Skeletal muscle satellite cell (primary cell): Measurements from ENCODE around the gene KRT2.
"Not testable (repeated sequence)": the region's sequence is repeated elsewhere in the genome, so short reads cannot be mapped to it uniquely, and the experiment has no call there.

ENCODE experiments used
- H3K27me3 ChIP-seq: 2 replicates; pipeline ENCODE4 v1.7.0; 2013; ENCODE audit warnings: low read length; ENCODE audit not compliant: control insufficient read depth, insufficient read depth
- H3K36me3 ChIP-seq: 2 replicates; pipeline ENCODE4 v1.7.0; 2013; ENCODE audit warnings: mild to moderate bottlenecking, control low read depth, low read length; ENCODE audit not compliant: insufficient read depth
- H3K4me1 ChIP-seq: 2 replicates; pipeline ENCODE4 v1.7.0; 2013; ENCODE audit warnings: low read length; ENCODE audit not compliant: control insufficient read depth, insufficient read depth
- H3K4me2 ChIP-seq: 2 replicates; pipeline ENCODE4 v1.7.0; 2013; ENCODE audit warnings: mild to moderate bottlenecking, low read length
- H3K4me3 ChIP-seq: 2 replicates; pipeline ENCODE4 v1.7.0; 2013; ENCODE audit warnings: low read length
- H3K9ac ChIP-seq: 2 replicates; pipeline ENCODE4 v1.7.0; 2013; ENCODE audit warnings: mild to moderate bottlenecking, low read depth, low read length, moderate library complexity
- H3K9me3 ChIP-seq: replicated peaks from 2 replicates; pipeline ENCODE4 v1.7.0; 2013; ENCODE audit warnings: mild to moderate bottlenecking, control low read depth, low read length

Gene KRT2

DNA sequence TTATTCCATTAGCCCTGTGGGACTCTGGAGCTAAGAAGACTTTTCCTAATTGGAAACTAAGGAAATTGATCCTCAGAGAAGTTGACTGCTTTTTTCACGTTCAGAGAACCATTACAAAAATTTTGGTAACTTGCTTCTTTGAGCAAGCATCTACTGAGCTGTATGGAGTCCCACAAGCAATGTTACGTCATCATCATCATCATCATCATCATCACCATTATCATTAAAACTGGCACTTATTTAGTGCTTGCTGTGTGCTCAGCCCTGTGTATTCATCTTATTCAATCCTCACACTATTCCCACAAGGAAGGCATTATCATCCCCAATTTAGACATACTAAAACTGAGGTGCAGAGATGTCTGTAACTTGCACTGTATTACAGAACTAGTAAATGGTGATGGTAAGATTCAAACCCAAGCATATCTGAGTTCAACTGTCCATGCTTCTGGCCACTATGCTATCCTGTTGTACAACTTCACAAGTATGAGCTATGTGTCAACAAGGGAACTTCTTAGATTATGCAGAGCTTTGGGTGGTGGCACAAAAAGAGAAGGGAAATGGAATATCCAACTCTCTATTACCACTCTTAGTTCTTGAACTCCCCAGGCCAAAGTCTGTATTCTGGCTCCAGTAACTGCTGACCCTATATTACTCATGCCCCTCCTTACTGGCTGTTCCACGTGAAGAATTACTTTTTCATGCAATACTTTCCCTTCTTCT lies 21.9 kb upstream of the KRT2 start:
- no peaks in the 10 kb centered on the region for H3K36me3 ChIP-seq
- no peak overlapping the region for H3K4me2 ChIP-seq
- no peaks in the 10 kb centered on the region for H3K4me1 ChIP-seq
- no peaks in the 10 kb centered on the region for H3K9me3 ChIP-seq
- H3K4me3 ChIP-seq: no peak overlapping the region
- no peak overlapping the region for H3K9ac ChIP-seq
- peaks cover 64% of the 10 kb centered on the region for H3K27me3 ChIP-seq

DNA sequence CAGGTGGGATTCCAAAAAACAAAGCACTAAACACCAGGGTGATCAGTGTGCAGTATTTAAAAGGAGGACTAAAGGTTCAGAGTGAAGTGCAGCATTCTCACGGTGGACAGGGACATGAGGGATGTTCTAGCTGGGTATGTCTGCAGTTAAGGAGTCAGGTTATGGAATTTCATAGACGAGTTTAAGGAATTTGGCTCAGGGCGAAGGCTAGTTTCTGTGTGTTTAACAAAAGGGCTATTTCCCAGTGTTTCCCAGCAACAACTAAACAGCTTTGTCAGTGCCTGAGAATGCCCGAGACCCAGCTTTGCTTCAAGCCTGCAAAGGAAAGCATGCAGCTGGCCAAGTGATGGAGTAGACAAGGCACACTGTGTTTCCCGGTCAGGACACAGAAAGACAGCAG lies 21.2 kb upstream of the KRT2 start:
- H3K9ac ChIP-seq: no peak overlapping the region
- H3K27me3 ChIP-seq: peaks cover 58% of the 10 kb centered on the region
- H3K9me3 ChIP-seq: no peaks in the 10 kb centered on the region
- no peaks in the 10 kb centered on the region for H3K4me1 ChIP-seq
- no peaks in the 10 kb centered on the region for H3K36me3 ChIP-seq
- H3K4me3 ChIP-seq: no peak overlapping the region
- no peak overlapping the region for H3K4me2 ChIP-seq

DNA sequence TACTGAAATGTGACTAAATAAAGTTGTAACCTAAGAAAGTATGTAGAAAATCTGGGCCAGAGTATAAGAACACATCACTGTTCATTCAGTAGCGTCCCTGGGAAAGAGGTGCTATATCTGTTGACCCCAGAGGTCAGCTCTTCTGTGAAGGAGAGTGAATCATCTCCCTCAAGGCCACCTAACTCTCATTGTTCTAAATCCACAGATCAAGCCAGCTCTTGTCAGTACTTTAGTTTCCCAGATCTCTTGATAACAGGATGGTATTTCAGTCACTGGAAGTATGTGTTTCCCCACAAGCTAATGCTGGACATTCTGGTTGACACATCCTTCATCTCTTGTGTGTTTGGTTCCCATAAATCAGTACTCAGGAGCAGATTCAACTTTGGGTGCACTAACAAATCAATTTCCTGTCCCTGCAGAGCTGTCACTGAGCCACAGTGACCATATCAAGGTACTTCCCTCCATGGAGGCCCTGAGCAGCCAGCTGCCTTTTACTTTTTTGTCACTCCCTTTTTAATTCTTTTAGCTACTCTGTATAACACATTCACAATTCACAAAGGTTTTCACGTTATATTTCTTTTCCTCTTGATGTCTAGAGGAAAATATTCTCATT lies 20.4 kb upstream of the KRT2 start:
- no peaks in the 10 kb centered on the region for H3K9me3 ChIP-seq
- no peak overlapping the region for H3K9ac ChIP-seq
- H3K4me1 ChIP-seq: no peaks in the 10 kb centered on the region
- no peak overlapping the region for H3K4me3 ChIP-seq
- H3K4me2 ChIP-seq: no peak overlapping the region
- peaks cover 57% of the 10 kb centered on the region for H3K27me3 ChIP-seq
- no peaks in the 10 kb centered on the region for H3K36me3 ChIP-seq

DNA sequence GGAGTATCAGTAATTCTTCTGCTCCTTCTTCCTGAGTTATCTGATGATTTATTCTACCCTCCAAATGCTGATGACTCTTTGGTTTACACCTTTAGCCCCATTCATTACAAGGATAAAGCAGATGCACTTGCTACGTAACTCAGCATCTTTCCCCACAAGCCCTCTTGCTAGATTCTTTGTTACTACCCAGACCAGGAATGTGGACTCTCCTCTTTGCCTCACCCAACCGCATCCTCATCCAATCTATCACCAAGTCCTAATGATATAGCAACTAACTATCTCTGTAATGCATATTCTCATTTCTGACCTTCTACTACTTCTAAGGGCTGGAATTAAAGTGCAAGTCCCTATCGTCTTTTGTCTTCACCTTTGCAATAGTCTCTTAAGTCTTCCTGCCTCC lies 18.9 kb upstream of the KRT2 start:
- Histone ChIP-seq H3K4me3 (no peak overlapping the region), H3K4me1 (no peaks in the 10 kb centered on the region), H3K9ac (no peak overlapping the region), H3K4me2 (no peak overlapping the region), H3K9me3 (no peaks in the 10 kb centered on the region), H3K36me3 (no peaks in the 10 kb centered on the region), H3K27me3 (peaks cover 59% of the 10 kb centered on the region)

DNA sequence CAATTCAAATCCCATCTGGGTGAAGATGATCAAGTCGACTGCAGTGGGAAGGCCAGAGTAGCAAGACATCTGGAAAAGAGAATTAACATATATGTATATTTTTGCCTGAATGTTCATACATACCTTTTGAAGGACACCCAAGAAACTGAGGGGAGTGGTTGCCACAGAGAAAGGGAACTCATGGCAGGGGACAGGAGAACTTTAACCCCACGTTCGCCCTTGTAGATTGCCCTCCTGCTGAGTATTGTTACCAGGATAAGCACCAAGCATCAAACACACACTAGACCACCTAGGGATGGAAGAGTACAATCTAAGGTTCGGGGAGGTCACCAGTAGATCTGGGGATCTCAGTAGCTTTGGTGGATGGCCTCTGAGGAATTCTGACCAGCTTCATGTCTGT lies 18.5 kb upstream of the KRT2 start:
- H3K27me3 ChIP-seq: peaks cover 63% of the 10 kb centered on the region
- H3K4me3 ChIP-seq: no peak overlapping the region
- H3K4me1 ChIP-seq: no peaks in the 10 kb centered on the region
- no peak overlapping the region for H3K4me2 ChIP-seq
- H3K9ac ChIP-seq: no peak overlapping the region
- H3K9me3 ChIP-seq: no peaks in the 10 kb centered on the region
- no peaks in the 10 kb centered on the region for H3K36me3 ChIP-seq

DNA sequence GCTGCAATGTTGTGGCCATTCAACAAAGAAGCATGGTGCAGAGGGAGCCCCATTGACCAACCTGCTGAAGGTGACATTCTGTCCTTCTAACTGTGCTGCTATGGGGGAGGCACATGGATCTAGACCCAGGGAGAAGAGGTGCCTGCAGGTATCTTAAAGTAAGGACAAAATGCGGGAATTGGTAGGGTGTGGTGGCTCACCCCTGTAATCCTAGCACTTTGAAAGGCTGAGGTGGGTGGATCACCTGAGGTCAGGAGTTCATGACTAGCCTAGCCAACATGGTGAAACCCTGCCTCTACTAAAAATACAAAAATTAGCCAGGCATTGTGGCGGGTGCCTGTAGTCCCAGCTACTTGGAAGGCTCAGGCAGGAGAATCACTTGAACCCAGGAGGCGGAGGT lies 17.9 kb upstream of the KRT2 start:
- H3K4me3 ChIP-seq, H3K4me1 ChIP-seq, H3K9me3 ChIP-seq, H3K4me2 ChIP-seq, H3K9ac ChIP-seq, H3K36me3 ChIP-seq: not testable (repeated sequence)
- H3K27me3 ChIP-seq: peaks cover 66% of the 10 kb centered on the region

DNA sequence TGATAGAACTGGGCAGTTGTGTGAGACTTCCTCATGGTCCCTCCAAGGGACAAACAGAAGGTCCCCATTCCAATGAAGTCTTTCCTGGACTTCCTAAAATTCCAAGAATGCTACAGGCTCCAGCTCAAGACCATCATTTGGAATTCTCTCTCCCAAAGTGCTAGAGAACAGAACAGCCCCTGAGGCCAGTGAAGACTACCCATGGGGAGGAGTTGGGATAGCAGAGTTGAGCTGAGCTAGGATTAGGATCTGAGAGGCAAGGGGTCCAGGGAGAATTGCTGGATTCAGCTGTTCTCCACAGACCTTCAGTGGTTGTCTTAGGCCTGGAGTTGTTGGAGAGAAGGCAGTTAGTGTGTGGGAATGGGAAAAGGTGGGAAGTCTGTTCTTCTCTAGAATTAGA lies 17.4 kb upstream of the KRT2 start:
- Histone ChIP-seq H3K27me3 (peaks cover 67% of the 10 kb centered on the region), H3K4me1 (no peaks in the 10 kb centered on the region), H3K4me3 (no peak overlapping the region), H3K4me2 (no peak overlapping the region), H3K9ac (no peak overlapping the region), H3K36me3 (no peaks in the 10 kb centered on the region), H3K9me3 (no peaks in the 10 kb centered on the region)

DNA sequence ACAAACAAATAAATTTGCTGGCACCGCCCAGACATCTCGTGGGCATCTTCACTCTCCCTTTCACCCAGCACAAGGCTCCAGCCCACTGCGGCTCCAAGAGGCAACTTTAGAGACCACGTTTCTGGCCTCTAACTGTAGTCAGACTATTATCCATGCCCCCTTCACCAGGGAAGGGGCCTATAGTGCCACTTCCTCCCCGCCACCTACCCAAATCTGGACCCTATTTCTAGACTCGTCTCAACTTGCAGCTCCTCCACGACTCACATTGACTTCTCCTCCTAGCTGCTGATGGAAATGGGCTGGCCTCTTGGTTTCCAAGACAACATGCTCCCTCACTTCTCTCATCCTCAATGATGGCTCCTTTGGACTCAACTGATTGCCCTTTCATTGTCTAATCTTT lies 15.9 kb upstream of the KRT2 start:
- Histone ChIP-seq H3K9ac (no peak overlapping the region), H3K4me1 (no peaks in the 10 kb centered on the region), H3K4me2 (no peak overlapping the region), H3K36me3 (no peaks in the 10 kb centered on the region), H3K9me3 (no peaks in the 10 kb centered on the region), H3K27me3 (peaks cover 68% of the 10 kb centered on the region), H3K4me3 (no peak overlapping the region)

DNA sequence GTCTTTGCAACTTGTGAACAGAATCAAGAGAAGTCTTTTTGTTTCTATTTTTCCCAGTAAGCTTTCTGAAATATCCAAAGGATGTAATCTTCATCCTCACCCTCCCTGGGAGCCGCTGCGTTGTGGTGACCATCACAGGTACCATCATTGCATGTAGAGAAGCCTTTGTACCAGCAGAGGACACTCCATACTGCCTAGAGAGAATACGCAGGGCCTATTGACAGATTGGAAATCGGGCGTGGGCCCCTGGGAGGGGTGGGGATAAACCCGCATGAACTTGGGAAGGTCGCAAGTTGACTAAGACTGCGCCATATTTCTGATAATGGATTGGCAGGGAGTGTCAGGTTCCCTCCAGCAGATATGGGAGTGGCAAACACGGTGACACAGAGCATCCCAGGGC lies 15.5 kb upstream of the KRT2 start:
- H3K4me2 ChIP-seq: no peak overlapping the region
- no peaks in the 10 kb centered on the region for H3K4me1 ChIP-seq
- no peak overlapping the region for H3K9ac ChIP-seq
- peaks cover 67% of the 10 kb centered on the region for H3K27me3 ChIP-seq
- no peaks in the 10 kb centered on the region for H3K9me3 ChIP-seq
- no peaks in the 10 kb centered on the region for H3K36me3 ChIP-seq
- no peak overlapping the region for H3K4me3 ChIP-seq

DNA sequence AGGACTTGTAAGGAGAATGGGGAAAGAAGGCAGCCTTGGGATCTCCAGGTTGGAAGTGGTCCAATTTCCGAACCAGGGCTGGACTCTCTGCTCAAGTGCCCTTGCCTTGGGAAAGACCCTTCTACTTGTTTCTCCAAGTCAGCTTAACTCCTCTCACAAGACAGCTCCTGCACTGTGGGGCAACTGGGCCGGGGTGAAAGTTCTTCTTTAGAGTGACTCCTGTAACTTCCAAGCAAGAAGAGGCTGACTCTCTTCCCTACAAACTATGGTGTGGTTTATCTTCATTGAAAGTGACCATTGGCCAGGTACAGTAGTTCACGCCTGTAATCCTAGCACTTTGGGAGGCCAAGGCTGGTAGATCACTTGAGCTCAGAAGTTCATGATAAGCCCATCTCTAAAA lies 14.5 kb upstream of the KRT2 start:
- no peak overlapping the region for H3K4me2 ChIP-seq
- H3K9me3 ChIP-seq: no peaks in the 10 kb centered on the region
- no peak overlapping the region for H3K9ac ChIP-seq
- H3K27me3 ChIP-seq: peaks cover 58% of the 10 kb centered on the region
- no peaks in the 10 kb centered on the region for H3K36me3 ChIP-seq
- H3K4me3 ChIP-seq: no peak overlapping the region
- no peaks in the 10 kb centered on the region for H3K4me1 ChIP-seq

DNA sequence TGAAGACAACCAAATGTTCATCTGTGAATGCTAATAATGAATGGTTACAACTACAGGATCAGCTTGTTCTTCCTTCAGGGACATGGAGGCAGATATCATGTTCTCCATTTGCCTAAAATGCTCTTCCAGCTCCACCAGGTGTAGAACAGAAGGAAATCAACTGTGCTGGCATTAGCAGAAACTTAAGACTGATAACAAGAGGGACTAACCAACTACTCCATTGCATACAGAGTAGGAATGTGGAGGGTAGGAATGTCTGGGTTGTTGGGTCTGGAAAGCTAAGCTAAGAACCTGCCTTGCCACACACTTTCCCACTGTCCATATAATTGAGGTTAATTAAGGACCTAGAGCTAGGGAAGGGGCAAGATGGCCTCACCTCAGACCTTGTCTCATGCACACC lies 11.4 kb upstream of the KRT2 start:
- Histone ChIP-seq H3K4me3 (no peak overlapping the region), H3K27me3 (peaks cover 59% of the 10 kb centered on the region), H3K9ac (no peak overlapping the region)

DNA sequence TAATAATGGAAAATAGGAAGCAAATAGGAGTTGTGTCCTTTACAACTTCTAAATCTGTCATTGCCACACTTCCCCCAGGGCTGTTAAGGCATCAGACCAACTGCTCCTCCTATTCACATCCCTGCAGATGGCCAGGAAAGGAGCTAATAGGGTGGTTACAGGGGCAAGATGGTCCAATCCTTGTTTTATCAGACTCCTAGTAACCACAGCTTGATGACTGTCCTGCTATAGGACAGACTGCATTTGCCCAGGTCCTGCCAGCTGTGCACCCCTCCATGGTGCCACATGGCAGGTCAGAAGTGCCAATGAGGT lies 10.9 kb upstream of the KRT2 start:
- Histone ChIP-seq H3K4me2 (no peak overlapping the region), H3K4me1 (no peaks in the 10 kb centered on the region), H3K36me3 (no peaks in the 10 kb centered on the region), H3K27me3 (peaks cover 63% of the 10 kb centered on the region), H3K9me3 (no peaks in the 10 kb centered on the region), H3K9ac (no peak overlapping the region), H3K4me3 (no peak overlapping the region)

More for the DNA sequence above, 11.4 kb upstream of the KRT2 start:
- Histone ChIP-seq H3K4me2 (no peak overlapping the region), H3K4me1 (no peaks in the 10 kb centered on the region), H3K9me3 (no peaks in the 10 kb centered on the region), H3K36me3 (no peaks in the 10 kb centered on the region)
